Measurements from ENCODE around the gene CCDC91.
A peak's percentile ranks its signal among the peaks of the same experiment; 100 is the strongest.

The CCDC91 gene

DNA sequence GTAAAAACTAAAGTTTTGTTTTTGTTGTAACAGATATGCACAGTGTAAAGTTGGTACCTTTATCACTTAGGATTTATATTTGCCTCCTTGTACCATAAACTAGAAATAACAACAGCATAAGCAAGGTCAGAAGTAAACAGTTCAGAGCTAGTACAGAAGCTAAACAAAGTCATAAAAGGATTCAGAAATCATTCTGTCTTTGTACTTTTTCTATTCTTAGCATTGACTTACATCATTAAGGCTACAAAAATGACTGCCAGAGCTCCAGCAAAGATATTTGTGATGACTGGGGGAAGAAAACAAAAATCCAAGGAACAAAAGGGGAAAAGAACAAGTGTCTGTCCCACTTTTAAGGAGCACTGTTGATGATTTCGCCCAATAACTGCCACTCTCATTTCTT, 347.2 kb downstream of the CCDC91 start:
- 83% methylated on average over 1 of the region's 1 CpG for WGBS
- Histone ChIP-seq H3K36me3 (ENCODE audit: control insufficient read depth in 1 of 2, insufficient read depth in 2 of 2, low read depth in 1 of 2, low read length in 2 of 2) (no peaks in the 10 kb centered on the region), H2BK5ac (ENCODE audit: low read depth, low read length, poor library complexity, severe bottlenecking) (no peak overlapping the region), H2AK5ac (ENCODE audit: low read length, severe bottlenecking) (no peak overlapping the region), H3K14ac (ENCODE audit: low read length in 2 of 2) (no peak overlapping the region), H3K23ac (ENCODE audit: low read length in 2 of 2) (no peak overlapping the region), H2AFZ (ENCODE audit: low read depth, low read length) (no peak overlapping the region), H4K8ac (ENCODE audit: low read length) (no peak overlapping the region), H3K4me2 (ENCODE audit: low read length, poor library complexity, severe bottlenecking) (no peak overlapping the region), H3K18ac (ENCODE audit: low read depth in 1 of 2, low read length in 2 of 2) (no peak overlapping the region), H3K9me3 (ENCODE audit: control insufficient read depth, low read length) (peaks cover 3% of the 10 kb centered on the region), H4K91ac (ENCODE audit: low read length) (no peak overlapping the region), H2BK12ac (ENCODE audit: low read length in 2 of 2) (no peak overlapping the region), H3K9ac (ENCODE audit: low read length) (peak overlapping the region; percentile 71), H2BK15ac (ENCODE audit: low read depth, poor library complexity, severe bottlenecking) (no peak overlapping the region), H3K4me3 (ENCODE audit: insufficient read depth in 1 of 2, low read depth in 1 of 2, low read length in 2 of 2) (no peak overlapping the region), H3K27ac (ENCODE audit: low read length, poor library complexity, severe bottlenecking) (no peak overlapping the region), H3K4me1 (ENCODE audit: control insufficient read depth, insufficient read depth, low read depth, low read length) (peaks cover 3% of the 10 kb centered on the region), H2BK120ac (ENCODE audit: low read depth, low read length) (no peak overlapping the region), H3K27me3 (ENCODE audit: control insufficient read depth in 1 of 2, insufficient read depth in 1 of 2, low read length in 2 of 2) (no peaks in the 10 kb centered on the region), H3K79me1 (replicated peaks; ENCODE audit: low read length, poor library complexity, severe bottlenecking) (no peaks in the 10 kb centered on the region), H3K4ac (ENCODE audit: low read depth in 1 of 2, low read length in 2 of 2) (no peak overlapping the region)
- peak; percentile 26 for DNase-seq

DNA sequence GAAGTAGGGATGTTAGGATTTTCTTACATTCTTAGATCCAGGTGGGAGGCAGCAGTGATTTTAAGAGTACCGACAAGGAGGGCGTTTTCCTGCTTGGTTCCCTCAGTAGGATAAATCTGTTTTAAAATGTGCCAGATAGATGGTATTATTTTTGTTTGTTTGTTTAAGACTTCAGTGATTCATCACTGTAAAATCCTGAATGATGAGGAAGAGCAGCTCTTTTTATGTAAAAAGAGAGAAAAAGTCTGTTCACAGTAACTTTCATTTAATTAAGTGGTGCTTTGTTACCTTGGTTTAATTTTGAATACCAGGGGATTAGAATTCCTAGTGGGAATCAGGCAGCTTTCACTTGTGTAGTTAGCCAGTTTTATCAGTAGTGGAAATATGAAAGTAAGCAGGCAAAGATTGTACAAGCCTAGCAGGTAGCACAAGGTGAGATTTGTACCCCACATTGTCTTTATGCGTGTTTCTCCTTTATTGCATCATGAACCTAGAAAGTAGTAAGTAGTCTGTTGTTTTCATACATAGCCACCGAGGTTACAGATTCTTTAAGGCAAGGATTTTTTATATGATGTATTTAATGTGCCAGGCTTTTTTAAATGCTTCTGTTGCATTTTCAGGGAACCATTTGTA, 349.6 kb downstream of the CCDC91 start:
- H4K91ac ChIP-seq (ENCODE audit: low read length) = no peak overlapping the region
- peaks cover 3% of the 10 kb centered on the region for H3K4me1 ChIP-seq (ENCODE audit: control insufficient read depth, insufficient read depth, low read depth, low read length)
- H3K23ac ChIP-seq (ENCODE audit: low read length in 2 of 2) = no peak overlapping the region
- no peak overlapping the region for H3K14ac ChIP-seq (ENCODE audit: low read length in 2 of 2)
- no peak overlapping the region for H3K4me3 ChIP-seq (ENCODE audit: insufficient read depth in 1 of 2, low read depth in 1 of 2, low read length in 2 of 2)
- H3K9ac ChIP-seq (ENCODE audit: low read length) = no peak overlapping the region
- H3K36me3 ChIP-seq (ENCODE audit: control insufficient read depth in 1 of 2, insufficient read depth in 2 of 2, low read depth in 1 of 2, low read length in 2 of 2) = no peaks in the 10 kb centered on the region
- H3K4me2 ChIP-seq (ENCODE audit: low read length, poor library complexity, severe bottlenecking) = no peak overlapping the region
- H2AK5ac ChIP-seq (ENCODE audit: low read length, severe bottlenecking) = no peak overlapping the region
- no peak overlapping the region for H3K18ac ChIP-seq (ENCODE audit: low read depth in 1 of 2, low read length in 2 of 2)
- peaks cover 3% of the 10 kb centered on the region for H3K9me3 ChIP-seq (ENCODE audit: control insufficient read depth, low read length)
- H3K27me3 ChIP-seq (ENCODE audit: control insufficient read depth in 1 of 2, insufficient read depth in 1 of 2, low read length in 2 of 2) = no peaks in the 10 kb centered on the region
- no peak overlapping the region for H3K4ac ChIP-seq (ENCODE audit: low read depth in 1 of 2, low read length in 2 of 2)
- no peak overlapping the region for H2BK5ac ChIP-seq (ENCODE audit: low read depth, low read length, poor library complexity, severe bottlenecking)
- H2BK120ac ChIP-seq (ENCODE audit: low read depth, low read length) = no peak overlapping the region
- no peak overlapping the region for H2BK12ac ChIP-seq (ENCODE audit: low read length in 2 of 2)
- WGBS = 76% methylated on average over 4 of the region's 4 CpGs
- H4K8ac ChIP-seq (ENCODE audit: low read length) = no peak overlapping the region
- H2BK15ac ChIP-seq (ENCODE audit: low read depth, poor library complexity, severe bottlenecking) = no peak overlapping the region
- no peak overlapping the region for H2AFZ ChIP-seq (ENCODE audit: low read depth, low read length)
- no peak for DNase-seq
- H3K79me1 ChIP-seq (replicated peaks; ENCODE audit: low read length, poor library complexity, severe bottlenecking) = no peaks in the 10 kb centered on the region
- no peak overlapping the region for H3K27ac ChIP-seq (ENCODE audit: low read length, poor library complexity, severe bottlenecking)

DNA sequence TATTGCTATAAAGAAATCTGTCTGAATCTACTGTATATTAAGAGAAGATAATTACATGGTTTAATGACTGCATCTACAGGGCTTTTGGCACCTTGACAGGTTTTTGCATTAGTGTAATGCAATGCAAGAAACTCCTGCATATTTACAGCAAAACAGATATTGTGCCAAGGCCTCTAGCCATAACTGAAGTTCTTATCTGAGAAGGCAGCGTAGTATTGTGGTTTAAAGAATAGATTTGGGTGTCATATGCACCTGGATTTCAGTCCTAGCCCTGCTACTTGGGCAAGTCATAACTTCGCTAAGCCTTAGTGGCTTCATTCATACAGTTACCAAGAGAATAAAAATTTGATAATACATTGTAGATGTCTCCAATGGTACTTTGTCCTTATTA, 350.1 kb downstream of the CCDC91 start:
- peaks cover 3% of the 10 kb centered on the region for H3K4me1 ChIP-seq (ENCODE audit: control insufficient read depth, insufficient read depth, low read depth, low read length)
- H3K23ac ChIP-seq (ENCODE audit: low read length in 2 of 2) = no peak overlapping the region
- H2AK5ac ChIP-seq (ENCODE audit: low read length, severe bottlenecking) = no peak overlapping the region
- H3K9ac ChIP-seq (ENCODE audit: low read length) = no peak overlapping the region
- no peak overlapping the region for H4K8ac ChIP-seq (ENCODE audit: low read length)
- H3K79me1 ChIP-seq (replicated peaks; ENCODE audit: low read length, poor library complexity, severe bottlenecking) = no peaks in the 10 kb centered on the region
- no peak overlapping the region for H4K91ac ChIP-seq (ENCODE audit: low read length)
- no peak overlapping the region for H2BK5ac ChIP-seq (ENCODE audit: low read depth, low read length, poor library complexity, severe bottlenecking)
- H3K4me2 ChIP-seq (ENCODE audit: low read length, poor library complexity, severe bottlenecking) = no peak overlapping the region
- no peak overlapping the region for H2BK120ac ChIP-seq (ENCODE audit: low read depth, low read length)
- WGBS = 80% methylated on average over 1 of the region's 2 CpGs
- no peaks in the 10 kb centered on the region for H3K36me3 ChIP-seq (ENCODE audit: control insufficient read depth in 1 of 2, insufficient read depth in 2 of 2, low read depth in 1 of 2, low read length in 2 of 2)
- no peak overlapping the region for H2BK12ac ChIP-seq (ENCODE audit: low read length in 2 of 2)
- no peak overlapping the region for H3K14ac ChIP-seq (ENCODE audit: low read length in 2 of 2)
- no peak overlapping the region for H2BK15ac ChIP-seq (ENCODE audit: low read depth, poor library complexity, severe bottlenecking)
- no peaks in the 10 kb centered on the region for H3K27me3 ChIP-seq (ENCODE audit: control insufficient read depth in 1 of 2, insufficient read depth in 1 of 2, low read length in 2 of 2)
- no peak overlapping the region for H3K4me3 ChIP-seq (ENCODE audit: insufficient read depth in 1 of 2, low read depth in 1 of 2, low read length in 2 of 2)
- H2AFZ ChIP-seq (ENCODE audit: low read depth, low read length) = no peak overlapping the region
- no peak overlapping the region for H3K27ac ChIP-seq (ENCODE audit: low read length, poor library complexity, severe bottlenecking)
- H3K4ac ChIP-seq (ENCODE audit: low read depth in 1 of 2, low read length in 2 of 2) = no peak overlapping the region
- DNase-seq = no peak
- peaks cover 3% of the 10 kb centered on the region for H3K9me3 ChIP-seq (ENCODE audit: control insufficient read depth, low read length)
- H3K18ac ChIP-seq (ENCODE audit: low read depth in 1 of 2, low read length in 2 of 2) = no peak overlapping the region

DNA sequence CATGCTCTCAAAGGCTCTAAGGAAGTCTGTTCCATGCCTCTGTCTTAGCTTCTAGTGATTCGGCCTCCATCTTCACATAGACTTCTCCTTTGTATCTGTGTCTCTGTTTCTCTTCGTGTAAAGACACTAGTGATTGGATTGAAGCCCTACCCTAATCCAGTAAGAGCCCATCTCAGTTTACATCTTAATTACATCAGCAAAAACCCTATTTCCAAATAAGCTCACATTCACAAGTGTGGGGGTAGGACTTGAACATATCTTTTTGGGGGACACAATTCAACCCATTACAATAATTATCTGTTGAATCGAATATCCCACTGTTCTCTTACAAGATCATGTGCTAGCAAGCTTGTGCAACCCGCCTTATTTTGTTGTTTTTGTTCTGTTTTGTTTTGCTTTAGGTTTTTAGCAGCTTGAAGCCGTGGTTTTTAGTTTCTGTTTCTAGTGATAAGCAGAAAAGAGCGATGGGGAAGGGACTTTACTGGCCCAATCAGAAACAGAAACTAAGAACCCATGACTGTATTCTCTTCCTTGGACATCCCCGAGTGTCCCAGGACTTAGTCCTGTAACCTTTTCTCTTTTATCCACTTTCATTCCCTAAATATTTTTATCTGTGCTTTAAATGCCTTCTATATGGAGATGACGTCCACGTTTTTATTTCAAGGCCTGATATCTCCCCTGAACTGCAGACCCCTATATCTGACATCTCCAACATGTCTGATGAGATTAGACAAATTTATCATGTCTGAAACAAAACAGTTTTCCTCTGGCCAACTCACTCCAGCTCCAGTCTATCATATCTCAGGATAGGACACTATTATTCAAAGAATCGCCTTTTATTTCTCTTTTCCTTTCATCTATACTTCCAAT, 353.0 kb downstream of the CCDC91 start:
- Histone ChIP-seq H3K4ac (ENCODE audit: low read depth in 1 of 2, low read length in 2 of 2) (no peak overlapping the region), H2BK12ac (ENCODE audit: low read length in 2 of 2) (no peak overlapping the region), H2BK120ac (ENCODE audit: low read depth, low read length) (no peak overlapping the region), H3K4me3 (ENCODE audit: insufficient read depth in 1 of 2, low read depth in 1 of 2, low read length in 2 of 2) (no peak overlapping the region), H3K9me3 (ENCODE audit: control insufficient read depth, low read length) (peaks cover 3% of the 10 kb centered on the region), H2AK5ac (ENCODE audit: low read length, severe bottlenecking) (no peak overlapping the region), H3K36me3 (ENCODE audit: control insufficient read depth in 1 of 2, insufficient read depth in 2 of 2, low read depth in 1 of 2, low read length in 2 of 2) (no peaks in the 10 kb centered on the region), H4K8ac (ENCODE audit: low read length) (no peak overlapping the region), H3K79me1 (replicated peaks; ENCODE audit: low read length, poor library complexity, severe bottlenecking) (no peaks in the 10 kb centered on the region), H2BK5ac (ENCODE audit: low read depth, low read length, poor library complexity, severe bottlenecking) (no peak overlapping the region), H3K27me3 (ENCODE audit: control insufficient read depth in 1 of 2, insufficient read depth in 1 of 2, low read length in 2 of 2) (no peaks in the 10 kb centered on the region), H4K91ac (ENCODE audit: low read length) (no peak overlapping the region), H3K27ac (ENCODE audit: low read length, poor library complexity, severe bottlenecking) (no peak overlapping the region), H3K9ac (ENCODE audit: low read length) (no peak overlapping the region), H2BK15ac (ENCODE audit: low read depth, poor library complexity, severe bottlenecking) (no peak overlapping the region), H2AFZ (ENCODE audit: low read depth, low read length) (no peak overlapping the region), H3K23ac (ENCODE audit: low read length in 2 of 2) (no peak overlapping the region), H3K4me1 (ENCODE audit: control insufficient read depth, insufficient read depth, low read depth, low read length) (no peaks in the 10 kb centered on the region), H3K18ac (ENCODE audit: low read depth in 1 of 2, low read length in 2 of 2) (no peak overlapping the region), H3K14ac (ENCODE audit: low read length in 2 of 2) (no peak overlapping the region), H3K4me2 (ENCODE audit: low read length, poor library complexity, severe bottlenecking) (no peak overlapping the region)
- peak; percentile 28 for DNase-seq
- WGBS = 91% methylated on average over 9 of the region's 10 CpGs

Measured in mesenchymal stem cell (in vitro differentiated cells and primary cell).